NT2/D1 (cell line): ENCODE measurements around the gene KPNA4.

Experiments
- DNase-seq: peaks from one replicate; pipeline ENCODE4 v3.0.0-alpha.2; 2011; ENCODE audit warnings: low read depth, low spot score
- H3K27me3 ChIP-seq: 2 replicates; pipeline ENCODE4 v1.6.0; 2011; ENCODE audit warnings: mild to moderate bottlenecking; ENCODE audit not compliant: insufficient read length, insufficient read depth
- H3K36me3 ChIP-seq: 2 replicates; pipeline ENCODE4 v1.6.1; 2011; ENCODE audit warnings: mild to moderate bottlenecking, low read length, mixed read lengths; ENCODE audit not compliant: insufficient read depth, insufficient read length
- H3K4me1 ChIP-seq: 2 replicates; pipeline ENCODE4 v1.5.1; 2011; ENCODE audit not compliant: insufficient read depth, insufficient read length
- H3K4me3 ChIP-seq: 2 replicates; pipeline ENCODE4 v1.5.1; 2011; ENCODE audit warnings: low read depth; ENCODE audit not compliant: insufficient read length
- H3K9ac ChIP-seq: 2 replicates; pipeline ENCODE4 v1.6.0; 2011; ENCODE audit warnings: low read depth; ENCODE audit not compliant: insufficient read length
- H3K9me3 ChIP-seq: 2 replicates; pipeline ENCODE4 v1.5.1; 2011; ENCODE audit warnings: mild to moderate bottlenecking, low read length; ENCODE audit not compliant: insufficient read depth
- SUZ12 ChIP-seq: IDR thresholded peaks from 2 replicates; pipeline ENCODE4 v1.6.1; 2011; ENCODE audit not compliant: insufficient read length, insufficient read depth; ENCODE audit errors: extremely low read depth
- YY1 ChIP-seq: IDR thresholded peaks from 2 replicates; pipeline ENCODE4 v1.6.1; 2011; ENCODE audit not compliant: insufficient read length, insufficient read depth
- ZNF274 ChIP-seq: IDR thresholded peaks from 2 replicates; pipeline ENCODE4 v1.6.1; 2011; ENCODE audit warnings: mild to moderate bottlenecking, low read depth, low read length

Gene KPNA4

GRCh38 chr3:160449636-160450598, 115.5 kb downstream of the KPNA4 start, which contains the start of gene TRIM59:
Gene TRIM59 (minus strand): TSS chr3:160449786. CDS start chr3:160439183, 10,603 bp downstream.
- peak; percentile 95 for DNase-seq
- H3K36me3 ChIP-seq: peaks cover 34% of the 10 kb centered on the region
- H3K9me3 ChIP-seq: no peaks in the 10 kb centered on the region
- no peaks in the 10 kb centered on the region for H3K27me3 ChIP-seq
- TF ChIP-seq ZNF274: no peak
- TF ChIP-seq SUZ12: no peak
- peak; percentile 8 for TF ChIP-seq YY1
- peak within 1 kb of the TSS; percentile 95 for H3K9ac ChIP-seq
- H3K4me1 ChIP-seq: no peaks in the 10 kb centered on the region
- H3K4me3 ChIP-seq: peak within 1 kb of the TSS; percentile 89

DNA sequence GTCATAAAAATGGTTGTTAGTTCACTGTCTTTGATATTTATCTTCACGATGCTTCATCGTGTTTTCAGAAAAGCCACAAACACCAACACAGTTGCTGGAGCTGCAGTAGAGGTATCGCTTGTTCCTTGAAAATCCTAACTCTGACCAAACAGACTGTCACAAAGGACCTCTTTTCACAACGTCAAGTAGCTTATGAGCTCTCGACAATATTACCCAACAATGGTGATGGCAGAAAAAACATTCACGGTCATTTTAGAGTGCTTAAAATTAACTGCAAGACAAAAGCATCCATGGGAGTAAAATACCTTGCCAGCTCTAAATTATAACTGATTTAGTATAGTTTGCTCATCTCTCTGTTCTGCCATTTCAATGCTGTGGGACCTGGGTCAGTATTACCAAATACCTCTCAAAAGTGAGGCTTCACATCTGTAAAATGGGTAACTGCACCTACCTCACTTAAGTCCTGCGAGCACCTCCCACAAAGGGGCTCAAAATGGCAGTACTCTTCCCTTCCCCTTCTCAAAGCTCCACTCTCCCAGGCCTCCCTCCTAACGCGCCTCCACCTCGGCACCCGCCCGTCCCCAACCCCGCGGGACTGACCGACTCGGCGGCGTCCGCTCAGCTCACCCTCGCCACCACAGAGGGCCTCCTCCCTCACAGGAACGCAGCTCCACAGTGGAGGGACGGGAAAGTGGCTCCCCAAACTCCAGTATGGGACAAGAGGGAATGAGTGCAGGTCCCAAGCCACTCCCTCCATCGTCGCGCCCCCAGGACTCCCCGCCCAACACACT, 116.3 kb downstream of the KPNA4 start:
- H3K36me3 ChIP-seq: peaks cover 43% of the 10 kb centered on the region
- H3K9ac ChIP-seq: peak overlapping the region; percentile 95
- no peaks in the 10 kb centered on the region for H3K27me3 ChIP-seq

DNA sequence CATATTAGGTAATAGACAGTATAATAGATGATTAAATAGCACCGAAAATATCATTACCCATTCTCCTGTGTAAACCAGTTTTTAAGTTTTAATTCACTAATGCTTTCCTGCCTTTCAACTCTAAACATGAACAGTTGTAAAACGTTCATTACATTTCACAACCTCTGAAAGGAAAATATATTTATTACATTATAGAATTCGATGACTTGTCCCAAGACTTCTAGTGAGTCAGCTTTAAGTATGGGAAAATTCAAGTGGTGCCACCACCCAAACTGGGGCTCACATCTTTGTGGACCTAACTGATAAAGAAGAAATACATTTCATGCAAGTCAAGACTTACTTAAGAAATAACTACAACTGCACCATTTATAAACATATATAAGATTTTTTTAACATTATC, 117.8 kb downstream of the KPNA4 start:
- TF ChIP-seq SUZ12: no peak
- TF ChIP-seq ZNF274: no peak
- TF ChIP-seq YY1: no peak
- DNase-seq: no peak
- no peaks in the 10 kb centered on the region for H3K9me3 ChIP-seq
- no peak overlapping the region for H3K9ac ChIP-seq
- peak overlapping the region; percentile 89 for H3K4me3 ChIP-seq
- H3K27me3 ChIP-seq: no peaks in the 10 kb centered on the region
- H3K36me3 ChIP-seq: peaks cover 56% of the 10 kb centered on the region
- H3K4me1 ChIP-seq: no peaks in the 10 kb centered on the region

More for the DNA sequence above, 116.3 kb downstream of the KPNA4 start:
- no peaks in the 10 kb centered on the region for H3K4me1 ChIP-seq
- TF ChIP-seq SUZ12 (no peak), YY1 (peak; percentile 30)
- H3K4me3 ChIP-seq: peak overlapping the region; percentile 89
- H3K9me3 ChIP-seq: no peaks in the 10 kb centered on the region
- DNase-seq: peak; percentile 56

DNA sequence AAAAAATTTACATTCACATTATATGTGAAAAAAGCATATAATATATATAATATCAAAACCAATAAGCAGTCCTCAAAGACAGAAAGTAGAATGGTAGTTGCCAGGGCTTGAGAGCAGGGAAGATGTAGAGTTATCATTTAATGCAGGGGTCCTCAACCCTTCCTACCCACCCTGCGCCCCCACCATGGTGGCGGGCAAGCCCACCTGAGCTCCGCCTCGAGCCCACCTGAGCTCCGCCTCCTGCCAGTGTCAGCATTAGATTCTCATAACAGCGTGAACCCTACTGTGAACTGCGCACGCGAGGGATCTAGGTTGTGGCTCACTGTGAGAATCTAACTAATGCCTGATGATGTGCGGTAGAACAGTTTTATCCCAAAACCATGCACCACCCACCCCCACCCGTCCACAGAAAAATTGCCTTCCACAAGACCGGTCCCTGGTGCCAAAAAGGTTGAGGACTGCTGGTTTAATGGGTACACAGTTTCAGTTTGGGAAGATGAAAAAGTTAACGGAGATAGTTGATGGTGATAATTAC, 118.8 kb downstream of the KPNA4 start:
- DNase-seq: no peak
- Histone ChIP-seq H3K9me3 (no peaks in the 10 kb centered on the region), H3K4me3 (peak overlapping the region; percentile 13), H3K36me3 (peaks cover 63% of the 10 kb centered on the region), H3K27me3 (no peaks in the 10 kb centered on the region), H3K4me1 (no peaks in the 10 kb centered on the region), H3K9ac (no peak overlapping the region)
- TF ChIP-seq SUZ12 (no peak), ZNF274 (no peak), YY1 (no peak)

- Histone ChIP-seq H3K36me3 (peaks cover 64% of the 10 kb centered on the region), H3K27me3 (no peaks in the 10 kb centered on the region), H3K4me1 (no peaks in the 10 kb centered on the region), H3K4me3 (no peak overlapping the region), H3K9me3 (no peaks in the 10 kb centered on the region), H3K9ac (no peak overlapping the region)
- DNase-seq: no peak
- TF ChIP-seq SUZ12: no peak
- no peak for TF ChIP-seq ZNF274
- no peak for TF ChIP-seq YY1
Observed at GRCh38 chr3:160445854-160446253, 119.5 kb downstream of the KPNA4 start.
